ENCODE measurements around the gene TUBA4B. TPM values are rescaled to one million over a fixed set of nuclear protein-coding genes. Genes with fewer than 3 reads are reported as not detected.

TUBA4B gene
- total RNA-seq, 1 donor from 2014 or later: not detected

GRCh38 chr2:219261024-219261855 lies 8.2 kb downstream of the TUBA4B start:
- peaks cover 13% of the 10 kb centered on the region for H3K4me1 Mint-ChIP-seq (ENCODE audit: unreplicated experiment)
- peaks cover 2% of the 10 kb centered on the region for H3K27me3 Mint-ChIP-seq (ENCODE audit: unreplicated experiment)
- no peak overlapping the region for H3K4me3 Mint-ChIP-seq (ENCODE audit: unreplicated experiment)
- H3K9me3 Mint-ChIP-seq (ENCODE audit: unreplicated experiment): no peaks in the 10 kb centered on the region
- no peak for DNase-seq (ENCODE audit: low spot score)
- no peaks in the 10 kb centered on the region for H3K36me3 Mint-ChIP-seq (ENCODE audit: low read depth, unreplicated experiment)
- no peak overlapping the region for H3K27ac Mint-ChIP-seq (ENCODE audit: unreplicated experiment)
- no peak for TF ChIP-seq CTCF (IDR thresholded peaks at IDR 0.05; ENCODE audit: unreplicated experiment)

GRCh38 chr2:219266232-219266631 lies 13.2 kb downstream of the TUBA4B start:
- Mint-ChIP-seq H3K27me3 (ENCODE audit: unreplicated experiment) (peaks cover 2% of the 10 kb centered on the region), H3K27ac (ENCODE audit: unreplicated experiment) (no peak overlapping the region), H3K4me3 (ENCODE audit: unreplicated experiment) (no peak overlapping the region), H3K9me3 (ENCODE audit: unreplicated experiment) (no peaks in the 10 kb centered on the region), H3K4me1 (ENCODE audit: unreplicated experiment) (peaks cover 9% of the 10 kb centered on the region), H3K36me3 (ENCODE audit: low read depth, unreplicated experiment) (no peaks in the 10 kb centered on the region)
- DNase-seq (ENCODE audit: low spot score): no peak
- no peak for TF ChIP-seq CTCF (IDR thresholded peaks at IDR 0.05; ENCODE audit: unreplicated experiment)

- Mint-ChIP-seq H3K27me3 (ENCODE audit: unreplicated experiment) (peaks cover 4% of the 10 kb centered on the region), H3K4me1 (ENCODE audit: unreplicated experiment) (peaks cover 3% of the 10 kb centered on the region), H3K27ac (ENCODE audit: unreplicated experiment) (no peak overlapping the region), H3K36me3 (ENCODE audit: low read depth, unreplicated experiment) (no peaks in the 10 kb centered on the region), H3K9me3 (ENCODE audit: unreplicated experiment) (no peaks in the 10 kb centered on the region), H3K4me3 (ENCODE audit: unreplicated experiment) (no peak overlapping the region)
- no peak for DNase-seq (ENCODE audit: low spot score)
- TF ChIP-seq CTCF (IDR thresholded peaks at IDR 0.05; ENCODE audit: unreplicated experiment): no peak
These were observed 13.8 kb downstream of the TUBA4B start for GRCh38 chr2:219266886-219267285.

- no peak for DNase-seq (ENCODE audit: low spot score)
- H3K4me3 Mint-ChIP-seq (ENCODE audit: unreplicated experiment): no peak overlapping the region
- no peak overlapping the region for H3K27ac Mint-ChIP-seq (ENCODE audit: unreplicated experiment)
- TF ChIP-seq CTCF (IDR thresholded peaks at IDR 0.05; ENCODE audit: unreplicated experiment): no peak
- peaks cover 2% of the 10 kb centered on the region for H3K4me1 Mint-ChIP-seq (ENCODE audit: unreplicated experiment)
- H3K36me3 Mint-ChIP-seq (ENCODE audit: low read depth, unreplicated experiment): no peaks in the 10 kb centered on the region
- H3K27me3 Mint-ChIP-seq (ENCODE audit: unreplicated experiment): peaks cover 3% of the 10 kb centered on the region
- no peaks in the 10 kb centered on the region for H3K9me3 Mint-ChIP-seq (ENCODE audit: unreplicated experiment)
These were observed 15.3 kb downstream of the TUBA4B start for GRCh38 chr2:219268294-219268693.

- H3K4me3 Mint-ChIP-seq (ENCODE audit: unreplicated experiment): no peak overlapping the region
- peaks cover 3% of the 10 kb centered on the region for H3K4me1 Mint-ChIP-seq (ENCODE audit: unreplicated experiment)
- H3K27ac Mint-ChIP-seq (ENCODE audit: unreplicated experiment): no peak overlapping the region
- no peak for DNase-seq (ENCODE audit: low spot score)
- H3K36me3 Mint-ChIP-seq (ENCODE audit: low read depth, unreplicated experiment): no peaks in the 10 kb centered on the region
- peaks cover 3% of the 10 kb centered on the region for H3K27me3 Mint-ChIP-seq (ENCODE audit: unreplicated experiment)
- H3K9me3 Mint-ChIP-seq (ENCODE audit: unreplicated experiment): no peaks in the 10 kb centered on the region
- TF ChIP-seq CTCF (IDR thresholded peaks at IDR 0.05; ENCODE audit: unreplicated experiment): no peak
These were observed 16.5 kb downstream of the TUBA4B start for GRCh38 chr2:219269362-219270054.

Data from endothelial cell (in vitro differentiated cells).